GM13977 (cell line): ENCODE data around the gene IFI27L1.

Source experiments
- DNase-seq: peaks from one replicate; pipeline ENCODE4 v3.0.0; 2012; ENCODE audit warnings: low spot score
- CTCF ChIP-seq: IDR thresholded peaks from 2 replicates; pipeline ENCODE4 v1.5.1; 2012; ENCODE audit warnings: mild to moderate bottlenecking, control low read depth; ENCODE audit not compliant: insufficient read depth; ENCODE audit errors: extremely low read depth, missing control alignments
- in situ Hi-C: fragments of 300-500 bp; cut with MboI; formaldehyde crosslinking; loops from one replicate; pipeline ENCODE4 v1.12.0; 2022; ENCODE audit warnings: low sequenced_read_pairs, low pct_unique_long_range_greater_than_20kb, mixed read lengths, inconsistent platforms; ENCODE audit not compliant: unreplicated experiment

The IFI27L1 gene

GRCh38 chr14:94112513-94113063 lies 31.5 kb downstream of the IFI27L1 start:
- DNase-seq, result no peak
- no peak for TF ChIP-seq CTCF
- in situ Hi-C loops, result no loop called here

GRCh38 chr14:94113073-94113472 lies 32.0 kb downstream of the IFI27L1 start:
- no peak for DNase-seq
- no peak for TF ChIP-seq CTCF
- in situ Hi-C loops, result no loop called here

GRCh38 chr14:94113490-94113889 lies 32.4 kb downstream of the IFI27L1 start:
- in situ Hi-C loops, result no loop called here
- DNase-seq, result no peak
- no peak for TF ChIP-seq CTCF

GRCh38 chr14:94113908-94114588 lies 32.9 kb downstream of the IFI27L1 start:
- in situ Hi-C loops, result no loop called here
- no peak for DNase-seq
- TF ChIP-seq CTCF, result no peak

- in situ Hi-C loops, result no loop called here
- no peak for DNase-seq
- TF ChIP-seq CTCF, result no peak
Observed at GRCh38 chr14:94114589-94115057, 33.5 kb downstream of the IFI27L1 start.

- no peak for TF ChIP-seq CTCF
- no peak for DNase-seq
- in situ Hi-C loops, result no loop called here
Observed at GRCh38 chr14:94115058-94115591, 34.0 kb downstream of the IFI27L1 start.
